Adipocyte (in vitro differentiated cells): Measurements from ENCODE around the gene PSMD2.
"Not testable (repeated sequence)": the region's sequence is repeated elsewhere in the genome, so short reads cannot be mapped to it uniquely, and the experiment has no call there.

Experiments used
- DNase-seq: peaks from one replicate; pipeline ENCODE4 v3.0.0-alpha.2; 2015; ENCODE audit warnings: low read depth
- H3K27me3 ChIP-seq: replicated peaks from 2 replicates; pipeline ENCODE4 v1.7.0; 2013; ENCODE audit warnings: mild to moderate bottlenecking, low read length, moderate library complexity; ENCODE audit not compliant: control insufficient read depth, insufficient read depth
- H3K36me3 ChIP-seq: 2 replicates; pipeline ENCODE4 v1.7.0; 2013; ENCODE audit warnings: low read length, mild to moderate bottlenecking, moderate library complexity; ENCODE audit not compliant: control insufficient read depth, insufficient read depth, severe bottlenecking
- H3K4me1 ChIP-seq: 2 replicates; pipeline ENCODE4 v1.7.0; 2013; ENCODE audit warnings: mild to moderate bottlenecking, low read length, moderate library complexity; ENCODE audit not compliant: control insufficient read depth, insufficient read depth
- H3K4me3 ChIP-seq: 2 replicates; pipeline ENCODE4 v1.7.0; 2013; ENCODE audit warnings: mild to moderate bottlenecking, low read length, moderate library complexity
- H3K9ac ChIP-seq: 2 replicates; pipeline ENCODE4 v1.7.0; 2013; ENCODE audit warnings: mild to moderate bottlenecking, low read length, moderate library complexity
- H3K9me3 ChIP-seq: 2 replicates; pipeline ENCODE4 v1.7.0; 2013; ENCODE audit warnings: mild to moderate bottlenecking, low read length, moderate library complexity; ENCODE audit not compliant: control insufficient read depth

Gene PSMD2

GRCh38 chr3:184336547-184337398 lies 37.7 kb downstream of the PSMD2 start:
- H3K4me3 ChIP-seq = peak overlapping the region; percentile 83
- DNase-seq = peak; percentile 68
- H3K9me3 ChIP-seq = no peaks in the 10 kb centered on the region
- H3K9ac ChIP-seq = peak overlapping the region; percentile 85
- no peaks in the 10 kb centered on the region for H3K27me3 ChIP-seq
- H3K36me3 ChIP-seq = peaks cover 39% of the 10 kb centered on the region
- peaks cover 37% of the 10 kb centered on the region for H3K4me1 ChIP-seq

GRCh38 chr3:184337399-184337714 lies 38.3 kb downstream of the PSMD2 start, which contains the start of gene FAM131A:
Gene FAM131A, plus strand, starts transcription at chr3:184337600. Its CDS starts 31 bp downstream, at chr3:184337631.
- H3K36me3 ChIP-seq = peaks cover 36% of the 10 kb centered on the region
- no peaks in the 10 kb centered on the region for H3K27me3 ChIP-seq
- H3K4me1 ChIP-seq = peaks cover 35% of the 10 kb centered on the region
- H3K9me3 ChIP-seq = no peaks in the 10 kb centered on the region
- DNase-seq = no peak
- peak within 1 kb of the TSS; percentile 85 for H3K9ac ChIP-seq
- H3K4me3 ChIP-seq = peak within 1 kb of the TSS; percentile 83

GRCh38 chr3:184337981-184338380 lies 38.9 kb downstream of the PSMD2 start:
- peaks cover 35% of the 10 kb centered on the region for H3K4me1 ChIP-seq
- H3K4me3 ChIP-seq = peak overlapping the region; percentile 56
- DNase-seq = no peak

GRCh38 chr3:184338511-184338945 lies 39.5 kb downstream of the PSMD2 start:
- no peaks in the 10 kb centered on the region for H3K27me3 ChIP-seq
- peak; percentile 62 for DNase-seq
- peak overlapping the region; percentile 56 for H3K4me3 ChIP-seq
- H3K9ac ChIP-seq = peak overlapping the region; percentile 85
- peaks cover 35% of the 10 kb centered on the region for H3K4me1 ChIP-seq
- H3K36me3 ChIP-seq = peaks cover 35% of the 10 kb centered on the region
- H3K9me3 ChIP-seq = no peaks in the 10 kb centered on the region

More at GRCh38 chr3:184337981-184338380, 38.9 kb downstream of the PSMD2 start:
- Histone ChIP-seq H3K36me3 (peaks cover 35% of the 10 kb centered on the region), H3K9ac (peak overlapping the region; percentile 85), H3K27me3 (no peaks in the 10 kb centered on the region), H3K9me3 (no peaks in the 10 kb centered on the region)

- no peaks in the 10 kb centered on the region for H3K9me3 ChIP-seq
- H3K27me3 ChIP-seq = no peaks in the 10 kb centered on the region
- no peak for DNase-seq
- H3K9ac ChIP-seq = peak overlapping the region; percentile 85
- H3K4me3 ChIP-seq = peak overlapping the region; percentile 56
- peaks cover 33% of the 10 kb centered on the region for H3K36me3 ChIP-seq
- peaks cover 34% of the 10 kb centered on the region for H3K4me1 ChIP-seq
Measured at GRCh38 chr3:184339001-184339400, 40.0 kb downstream of the PSMD2 start.

- DNase-seq = not testable (repeated sequence)
Measured at GRCh38 chr3:184339451-184340135, 40.6 kb downstream of the PSMD2 start.

GRCh38 chr3:184341925-184342324 lies 42.9 kb downstream of the PSMD2 start:
- DNase-seq = no peak
- Histone ChIP-seq H3K4me3 (no peak overlapping the region), H3K36me3 (peaks cover 17% of the 10 kb centered on the region), H3K27me3 (no peaks in the 10 kb centered on the region), H3K4me1 (peaks cover 28% of the 10 kb centered on the region), H3K9me3 (no peaks in the 10 kb centered on the region), H3K9ac (no peak overlapping the region)

More at GRCh38 chr3:184339451-184340135, 40.6 kb downstream of the PSMD2 start:
- H3K9ac ChIP-seq, H3K27me3 ChIP-seq, H3K9me3 ChIP-seq, H3K4me3 ChIP-seq: not testable (repeated sequence)
- peaks cover 27% of the 10 kb centered on the region for H3K36me3 ChIP-seq
- peaks cover 28% of the 10 kb centered on the region for H3K4me1 ChIP-seq

- H3K9ac ChIP-seq = no peak overlapping the region
- H3K27me3 ChIP-seq = no peaks in the 10 kb centered on the region
- DNase-seq = no peak
- H3K4me1 ChIP-seq = peaks cover 25% of the 10 kb centered on the region
- H3K36me3 ChIP-seq = peaks cover 17% of the 10 kb centered on the region
- H3K9me3 ChIP-seq = no peaks in the 10 kb centered on the region
- no peak overlapping the region for H3K4me3 ChIP-seq
Measured at GRCh38 chr3:184343200-184343876, 44.3 kb downstream of the PSMD2 start.

GRCh38 chr3:184344579-184345316 lies 45.7 kb downstream of the PSMD2 start:
- no peak for DNase-seq
- Histone ChIP-seq H3K4me3 (no peak overlapping the region), H3K27me3 (no peaks in the 10 kb centered on the region), H3K9me3 (no peaks in the 10 kb centered on the region), H3K9ac (no peak overlapping the region), H3K4me1 (peaks cover 24% of the 10 kb centered on the region), H3K36me3 (peaks cover 17% of the 10 kb centered on the region)

- peak; percentile 69 for DNase-seq
- Histone ChIP-seq H3K9ac (peak overlapping the region; percentile 27), H3K4me1 (peaks cover 24% of the 10 kb centered on the region), H3K9me3 (no peaks in the 10 kb centered on the region), H3K4me3 (no peak overlapping the region), H3K36me3 (peaks cover 17% of the 10 kb centered on the region), H3K27me3 (no peaks in the 10 kb centered on the region)
Measured at GRCh38 chr3:184345317-184346144, 46.5 kb downstream of the PSMD2 start.
